GM18873 (cell line): ENCODE results near the gene AP1B1.
A peak's percentile ranks its signal among the peaks of the same experiment; 100 is the strongest.
"Not testable (repeated sequence)": the region's sequence is repeated elsewhere in the genome, so short reads cannot be mapped to it uniquely, and the experiment has no call there.

ENCODE experiments used
- ATAC-seq: cut with Tn5 transposase; IDR thresholded peaks from one replicate; pipeline ENCODE4 v1.9.1; 2021; ENCODE audit warnings: mild to moderate bottlenecking, moderate library complexity, moderate number of reproducible peaks; ENCODE audit not compliant: unreplicated experiment, low FRiP score

The AP1B1 gene

GRCh38 chr22:29390270-29390669 is 1.9 kb upstream of the AP1B1 start:
- ATAC-seq: no peak

GRCh38 chr22:29388759-29389090 is 355 bp upstream of the AP1B1 start:
- ATAC-seq: peak; percentile 21

GRCh38 chr22:29386708-29387107 is 1.7 kb downstream of the AP1B1 start:
- ATAC-seq: no peak

GRCh38 chr22:29385748-29386147 is 2.6 kb downstream of the AP1B1 start:
- ATAC-seq: no peak

- no peak for ATAC-seq
These were observed 3.1 kb downstream of the AP1B1 start for GRCh38 chr22:29385151-29385704.

- ATAC-seq: no peak
These were observed 4.6 kb downstream of the AP1B1 start for GRCh38 chr22:29383740-29384139.

- no peak for ATAC-seq
These were observed 5.6 kb downstream of the AP1B1 start for GRCh38 chr22:29382580-29383302.

GRCh38 chr22:29380856-29381255 is 7.5 kb downstream of the AP1B1 start:
- no peak for ATAC-seq

- no peak for ATAC-seq
These were observed 8.2 kb downstream of the AP1B1 start for GRCh38 chr22:29380032-29380781.

GRCh38 chr22:29379258-29379657 is 9.1 kb downstream of the AP1B1 start:
- no peak for ATAC-seq

GRCh38 chr22:29377979-29378378 is 10.4 kb downstream of the AP1B1 start:
- ATAC-seq: no peak

- ATAC-seq: not testable (repeated sequence)
These were observed 11.7 kb downstream of the AP1B1 start for GRCh38 chr22:29376705-29377104.

- no peak for ATAC-seq
These were observed 12.8 kb downstream of the AP1B1 start for GRCh38 chr22:29375398-29376076.

- not testable (repeated sequence) for ATAC-seq
These were observed 13.6 kb downstream of the AP1B1 start for GRCh38 chr22:29374806-29375205.

- no peak for ATAC-seq
These were observed 14.0 kb downstream of the AP1B1 start for GRCh38 chr22:29374401-29374800.

- ATAC-seq: no peak
These were observed 17.8 kb downstream of the AP1B1 start for GRCh38 chr22:29370537-29370936.

- no peak for ATAC-seq
These were observed 18.9 kb downstream of the AP1B1 start for GRCh38 chr22:29369460-29369859.

- no peak for ATAC-seq
These were observed 28.9 kb downstream of the AP1B1 start for GRCh38 chr22:29359469-29359868.

- ATAC-seq: not testable (repeated sequence)
These were observed 31.0 kb downstream of the AP1B1 start for GRCh38 chr22:29357193-29357890.

- no peak for ATAC-seq
These were observed 34.5 kb downstream of the AP1B1 start for GRCh38 chr22:29353860-29354259.

GRCh38 chr22:29353286-29353685 is 35.1 kb downstream of the AP1B1 start:
- ATAC-seq: no peak
